Measurements from ENCODE around the gene LGR4. TPM values are rescaled to one million over a fixed set of nuclear protein-coding genes. Genes with fewer than 3 reads are reported as not detected.
A peak's percentile ranks its signal among the peaks of the same experiment; 100 is the strongest.

LGR4 gene
- total RNA-seq, 2 experiments from 2014 or later = 0.19 to 0.21 TPM

DNA sequence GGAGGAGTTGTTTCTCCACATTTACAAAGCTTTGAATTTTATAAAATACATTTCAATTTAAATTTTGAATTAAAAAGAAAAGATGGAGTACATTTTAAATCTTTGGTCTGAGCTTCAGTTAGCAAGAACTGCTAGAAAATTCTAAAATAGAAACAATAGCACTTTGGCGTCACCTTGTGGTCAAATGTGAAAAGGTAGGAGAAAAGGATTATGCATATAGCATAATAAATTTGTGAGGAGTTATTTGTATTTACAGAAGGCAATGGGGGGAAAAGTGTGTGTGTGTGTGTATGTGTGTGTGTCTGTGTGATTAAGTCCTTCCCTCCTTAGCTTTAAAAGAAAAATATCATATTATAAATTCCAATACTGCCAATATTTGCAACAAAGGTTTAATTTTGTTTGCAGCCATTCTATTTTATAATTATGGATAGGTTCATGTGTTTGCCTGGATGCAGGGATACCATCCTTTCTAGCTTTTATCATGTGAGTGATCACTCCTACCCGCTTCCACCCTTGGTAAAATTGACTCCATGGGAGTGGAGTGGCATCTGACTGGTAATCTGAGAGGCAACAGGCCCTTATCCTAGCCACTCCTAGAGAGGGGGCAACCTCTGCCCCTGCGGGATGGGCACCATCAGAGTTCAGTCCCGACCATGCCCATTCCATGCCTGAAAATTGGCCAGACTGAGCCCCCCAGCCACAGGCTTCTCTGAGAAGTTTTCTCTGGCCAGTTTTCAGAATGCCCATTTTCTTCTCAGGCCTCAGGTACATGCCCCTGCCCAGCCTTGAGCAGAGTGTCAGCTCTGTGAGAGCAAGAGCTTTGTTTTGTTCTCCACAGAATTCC lies 13.6 kb upstream of the LGR4 start:
- Mint-ChIP-seq H3K4me1 (no peaks in the 10 kb centered on the region), H3K9me3 (ENCODE audit: low read depth) (no peaks in the 10 kb centered on the region), H3K27me3 (no peaks in the 10 kb centered on the region), H3K27ac (no peak overlapping the region), H3K4me3 (no peak overlapping the region), H3K36me3 (ENCODE audit: low read depth) (peaks cover 3% of the 10 kb centered on the region)
- intact Hi-C loops (cut with DNase I, micrococcal nuclease) = loop anchor here (1.0 to 5.0 kb wide), 4 partner anchors 302 to 1199 kb away; no protein-coding TSS in a partner anchor
- ChIA-PET CTCF (interaction anchor here (0.6 to 7.2 kb wide), 40 partner anchors 8 to 1201 kb away, joined by 3 to 107 read pairs (median 4); partner anchors contain the start of genes LGR4 and LIN7C), POLR2A (no interaction called here)
- ATAC-seq (no peak), DNase-seq (peak; percentile 42)

DNA sequence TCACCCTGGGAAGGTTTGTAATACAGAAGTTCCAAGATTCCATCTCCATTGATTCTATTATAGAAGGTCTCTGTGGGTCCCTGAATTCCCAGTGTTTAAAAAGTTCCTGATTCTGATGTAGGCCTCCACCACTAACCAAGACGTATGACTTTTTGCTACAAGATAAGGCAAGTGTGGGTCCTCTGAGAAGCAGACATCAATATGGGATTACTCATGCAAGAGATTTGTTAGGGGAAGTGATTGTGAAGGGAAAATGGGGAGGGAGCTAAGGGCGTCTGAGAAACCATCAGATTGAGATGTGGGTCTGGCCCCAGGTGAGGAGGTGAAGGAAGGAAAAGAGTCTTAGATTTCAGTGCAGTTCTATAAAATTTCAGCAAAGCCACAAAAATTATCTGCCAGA lies 10.2 kb upstream of the LGR4 start:
- H3K27ac Mint-ChIP-seq = no peak overlapping the region
- DNase-seq = no peak
- no peak overlapping the region for H3K4me3 Mint-ChIP-seq
- ChIA-PET POLR2A (no interaction called here), CTCF (interaction anchor here (1.1 to 7.2 kb wide), 4 partner anchors 16 to 299 kb away, joined by 3 to 107 read pairs (median 4); no protein-coding TSS in a partner anchor)
- no peak for ATAC-seq
- no peaks in the 10 kb centered on the region for H3K27me3 Mint-ChIP-seq
- intact Hi-C loops (cut with DNase I, micrococcal nuclease) = no loop called here
- H3K4me1 Mint-ChIP-seq = no peaks in the 10 kb centered on the region
- no peaks in the 10 kb centered on the region for H3K9me3 Mint-ChIP-seq (ENCODE audit: low read depth)
- no peaks in the 10 kb centered on the region for H3K36me3 Mint-ChIP-seq (ENCODE audit: low read depth)

DNA sequence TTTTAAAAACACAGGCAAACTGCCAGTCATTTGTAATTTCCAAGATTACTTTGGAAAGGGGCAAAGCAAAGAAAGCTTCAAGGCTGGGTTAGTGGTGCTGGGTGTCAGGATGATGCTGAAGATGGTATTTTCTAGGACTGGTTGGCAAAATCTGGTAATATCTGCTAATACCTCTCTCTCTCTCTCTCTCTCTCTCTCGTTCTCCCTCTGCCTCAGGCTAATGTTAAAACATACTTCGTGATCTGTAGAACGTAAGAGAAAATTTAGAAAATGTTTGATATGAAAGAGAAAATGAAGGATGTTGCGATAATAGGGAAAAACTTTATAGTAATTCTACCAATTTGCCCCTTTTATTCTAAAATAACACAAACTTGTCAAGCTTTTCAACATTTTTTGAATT lies 9.4 kb upstream of the LGR4 start:
- CTCF ChIA-PET = interaction anchor here (1.2 to 1.8 kb wide), 3 partner anchors 14 to 298 kb away, joined by 3 to 5 read pairs (median 5); no protein-coding TSS in a partner anchor
- Mint-ChIP-seq H3K4me3 (no peak overlapping the region), H3K4me1 (no peaks in the 10 kb centered on the region), H3K36me3 (ENCODE audit: low read depth) (no peaks in the 10 kb centered on the region), H3K9me3 (ENCODE audit: low read depth) (no peaks in the 10 kb centered on the region), H3K27me3 (no peaks in the 10 kb centered on the region), H3K27ac (no peak overlapping the region)
- no peak for ATAC-seq
- DNase-seq = no peak
- POLR2A ChIA-PET = no interaction called here
- intact Hi-C loops (cut with DNase I, micrococcal nuclease) = no loop called here

DNA sequence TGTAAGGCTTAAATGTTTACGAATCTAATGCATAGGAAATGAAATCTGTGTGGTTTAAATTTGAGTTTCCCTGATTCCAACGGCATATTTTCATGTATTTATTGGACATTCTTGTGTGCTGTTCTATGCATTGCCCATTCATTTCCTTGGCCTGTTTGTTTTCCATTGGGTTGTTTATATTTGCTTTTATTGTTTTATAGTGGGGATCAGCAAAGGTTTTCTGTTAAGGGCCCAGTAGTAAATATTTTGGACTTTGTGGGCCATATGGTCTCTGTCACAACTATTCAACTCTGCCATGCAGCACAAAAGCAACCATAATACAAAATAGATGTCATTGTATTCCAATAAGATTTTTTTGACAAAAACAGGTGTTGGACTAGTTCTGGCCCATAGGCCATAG lies 5.2 kb upstream of the LGR4 start:
- intact Hi-C loops (cut with DNase I, micrococcal nuclease) = no loop called here
- Mint-ChIP-seq H3K4me3 (no peak overlapping the region), H3K36me3 (ENCODE audit: low read depth) (no peaks in the 10 kb centered on the region), H3K27me3 (peaks cover 8% of the 10 kb centered on the region), H3K4me1 (peaks cover 3% of the 10 kb centered on the region), H3K27ac (no peak overlapping the region), H3K9me3 (ENCODE audit: low read depth) (no peaks in the 10 kb centered on the region)
- ChIA-PET CTCF (interaction anchor here (0.6 to 4.3 kb wide), 4 partner anchors 9 to 34 kb away, joined by 3 to 33 read pairs (median 3); no protein-coding TSS in a partner anchor), POLR2A (no interaction called here)
- ATAC-seq = no peak
- no peak for DNase-seq

DNA sequence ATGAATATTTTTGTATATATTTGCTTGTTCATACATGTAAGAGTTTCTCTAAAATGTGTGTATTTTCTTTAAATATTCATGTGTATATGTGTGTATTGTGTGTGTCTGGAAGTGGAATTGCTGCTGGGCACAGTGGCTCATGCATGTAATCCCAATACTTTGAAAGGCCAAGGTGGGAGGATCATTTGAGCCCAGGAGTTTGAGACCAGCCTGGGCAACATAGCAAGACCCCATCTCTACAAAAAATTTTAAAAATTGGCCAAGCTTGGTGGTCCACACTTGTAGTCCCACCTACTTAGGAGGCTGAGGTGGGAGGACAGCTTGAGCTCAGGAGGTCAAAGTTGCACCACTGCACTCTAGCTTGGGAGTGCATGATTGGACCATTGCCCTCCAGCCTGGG lies 4.7 kb upstream of the LGR4 start:
- CTCF ChIA-PET = interaction anchor here (0.6 to 4.3 kb wide), 4 partner anchors 9 to 293 kb away, joined by 3 to 33 read pairs (median 4); no protein-coding TSS in a partner anchor
- POLR2A ChIA-PET = no interaction called here
- intact Hi-C loops (cut with DNase I, micrococcal nuclease) = no loop called here
- H3K4me3 Mint-ChIP-seq = no peak overlapping the region
- DNase-seq (no peak), ATAC-seq (no peak)
- H3K27me3 Mint-ChIP-seq = peaks cover 12% of the 10 kb centered on the region
- H3K27ac Mint-ChIP-seq = no peak overlapping the region
- no peaks in the 10 kb centered on the region for H3K9me3 Mint-ChIP-seq (ENCODE audit: low read depth)
- peaks cover 6% of the 10 kb centered on the region for H3K4me1 Mint-ChIP-seq
- no peaks in the 10 kb centered on the region for H3K36me3 Mint-ChIP-seq (ENCODE audit: low read depth)

- Mint-ChIP-seq H3K9me3 (ENCODE audit: low read depth) (no peaks in the 10 kb centered on the region), H3K27me3 (peaks cover 21% of the 10 kb centered on the region), H3K4me1 (peaks cover 14% of the 10 kb centered on the region), H3K36me3 (ENCODE audit: low read depth) (no peaks in the 10 kb centered on the region), H3K27ac (no peak overlapping the region), H3K4me3 (no peak overlapping the region)
- POLR2A ChIA-PET = no interaction called here
- no peak for ATAC-seq
- intact Hi-C loops (cut with DNase I, micrococcal nuclease) = no loop called here
- CTCF ChIA-PET = interaction anchor here (1.7 to 4.3 kb wide), 3 partner anchors 11 to 292 kb away, joined by 5 to 33 read pairs (median 10); no protein-coding TSS in a partner anchor
- DNase-seq = no peak
Observed at GRCh38 chr11:27475622-27476021, 3.0 kb upstream of the LGR4 start.

- ATAC-seq = no peak
- no peaks in the 10 kb centered on the region for H3K36me3 Mint-ChIP-seq (ENCODE audit: low read depth)
- peak overlapping the region; percentile 89 for H3K4me3 Mint-ChIP-seq
- ChIA-PET CTCF (interaction anchor here (0.6 to 2.5 kb wide), 4 partner anchors 12 to 289 kb away, joined by 4 to 15 read pairs (median 4); no protein-coding TSS in a partner anchor), POLR2A (interaction anchor here (0.6 kb wide), 1 partner anchor 61 kb away, joined by 3 read pairs; no protein-coding TSS in a partner anchor)
- intact Hi-C loops (cut with DNase I, micrococcal nuclease) = loop anchor here in 1 of 2 experiments (5.0 kb wide), 1 partner anchor 111 kb away; the partner anchor contains the start of gene CCDC34
- peaks cover 26% of the 10 kb centered on the region for H3K27me3 Mint-ChIP-seq
- H3K9me3 Mint-ChIP-seq (ENCODE audit: low read depth) = no peaks in the 10 kb centered on the region
- peaks cover 16% of the 10 kb centered on the region for H3K4me1 Mint-ChIP-seq
- DNase-seq = no peak
- no peak overlapping the region for H3K27ac Mint-ChIP-seq
Observed at GRCh38 chr11:27473017-27473406, 422 bp upstream of the LGR4 start.

- intact Hi-C loops (cut with DNase I, micrococcal nuclease) = loop anchor here (1.0 to 5.0 kb wide), 3 partner anchors 35 to 109 kb away; partner anchors contain the start of genes CCDC34 (in 2 of the 2) and LIN7C (in 1 of the 2)
- peak; percentile 57 for ATAC-seq
- no peaks in the 10 kb centered on the region for H3K36me3 Mint-ChIP-seq (ENCODE audit: low read depth)
- ChIA-PET POLR2A (no interaction called here), CTCF (interaction anchor here (2.5 kb wide), 1 partner anchor 13 kb away, joined by 15 read pairs; no protein-coding TSS in a partner anchor)
- H3K4me3 Mint-ChIP-seq = peak overlapping the region; percentile 68
- H3K9me3 Mint-ChIP-seq (ENCODE audit: low read depth) = no peaks in the 10 kb centered on the region
- H3K4me1 Mint-ChIP-seq = peaks cover 16% of the 10 kb centered on the region
- H3K27me3 Mint-ChIP-seq = peaks cover 26% of the 10 kb centered on the region
- peak; percentile 35 for DNase-seq
- H3K27ac Mint-ChIP-seq = no peak overlapping the region
Observed at GRCh38 chr11:27471589-27472397, 797 bp downstream of the LGR4 start.

DNA sequence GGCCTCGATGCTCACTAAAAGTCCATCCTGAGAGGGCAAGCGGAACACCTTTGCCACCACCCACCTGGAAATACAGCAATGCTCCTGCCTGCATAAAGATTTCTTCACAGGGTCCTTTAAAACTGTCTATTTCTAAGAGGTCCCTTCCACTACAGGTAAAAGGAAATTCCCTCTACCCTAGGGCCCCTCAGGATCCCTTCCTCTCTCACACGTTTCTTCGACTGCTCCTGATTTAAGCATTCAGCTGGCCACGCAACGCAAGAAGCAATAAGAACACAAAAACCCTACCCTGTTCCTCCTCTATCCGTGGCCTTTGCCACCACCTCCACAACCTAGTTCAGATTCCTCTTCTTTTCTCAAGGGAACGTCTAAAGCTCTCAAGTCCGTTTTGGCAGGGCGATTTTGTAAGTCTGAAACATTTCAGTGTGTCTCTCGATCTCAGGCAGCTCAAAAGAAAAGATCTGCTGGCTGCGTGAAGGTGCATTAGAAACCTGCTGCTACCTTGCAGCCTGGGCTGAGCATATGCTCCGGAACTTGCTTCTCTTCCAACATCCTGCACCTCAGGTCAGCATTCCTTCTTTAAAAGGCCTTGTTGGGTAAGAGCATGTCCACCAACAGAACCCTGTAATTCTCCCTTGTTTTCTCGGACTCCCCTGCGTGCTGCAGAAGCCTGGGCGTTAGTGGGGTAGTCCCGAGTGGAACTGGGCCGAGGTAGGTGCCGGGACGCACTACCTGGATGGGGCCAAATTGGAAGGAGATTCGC lies 1.6 kb downstream of the LGR4 start:
- peaks cover 16% of the 10 kb centered on the region for H3K4me1 Mint-ChIP-seq
- ChIA-PET POLR2A (no interaction called here), CTCF (interaction anchor here (0.6 kb wide), 1 partner anchor 260 kb away, joined by 3 read pairs; no protein-coding TSS in a partner anchor)
- H3K9me3 Mint-ChIP-seq (ENCODE audit: low read depth) = no peaks in the 10 kb centered on the region
- DNase-seq = no peak
- H3K4me3 Mint-ChIP-seq = peak overlapping the region; percentile 68
- H3K27ac Mint-ChIP-seq = no peak overlapping the region
- no peaks in the 10 kb centered on the region for H3K36me3 Mint-ChIP-seq (ENCODE audit: low read depth)
- intact Hi-C loops (cut with DNase I, micrococcal nuclease) = loop anchor here in 1 of 2 experiments (5.0 kb wide), 1 partner anchor 109 kb away; the partner anchor contains the start of gene CCDC34
- ATAC-seq = no peak
- H3K27me3 Mint-ChIP-seq = peaks cover 28% of the 10 kb centered on the region

GRCh38 chr11:27470166-27470565 lies 2.4 kb downstream of the LGR4 start:
- ATAC-seq (no peak), DNase-seq (no peak)
- Mint-ChIP-seq H3K27me3 (peaks cover 28% of the 10 kb centered on the region), H3K4me1 (peaks cover 16% of the 10 kb centered on the region), H3K27ac (no peak overlapping the region), H3K36me3 (ENCODE audit: low read depth) (no peaks in the 10 kb centered on the region), H3K4me3 (no peak overlapping the region), H3K9me3 (ENCODE audit: low read depth) (no peaks in the 10 kb centered on the region)
- POLR2A ChIA-PET = no interaction called here
- intact Hi-C loops (cut with DNase I, micrococcal nuclease) = loop anchor here in 1 of 2 experiments (5.0 kb wide), 1 partner anchor 108 kb away; the partner anchor contains the start of gene CCDC34
- CTCF ChIA-PET = interaction anchor here (0.9 kb wide), 1 partner anchor 15 kb away, joined by 3 read pairs; no protein-coding TSS in a partner anchor
